ENCODE data around the gene DNAH9. TPM values are rescaled to one million over a fixed set of nuclear protein-coding genes. Genes with fewer than 3 reads are reported as not detected.

The DNAH9 gene
- total RNA-seq, 1 experiment from 2014 or later, result 0.22 TPM

DNA sequence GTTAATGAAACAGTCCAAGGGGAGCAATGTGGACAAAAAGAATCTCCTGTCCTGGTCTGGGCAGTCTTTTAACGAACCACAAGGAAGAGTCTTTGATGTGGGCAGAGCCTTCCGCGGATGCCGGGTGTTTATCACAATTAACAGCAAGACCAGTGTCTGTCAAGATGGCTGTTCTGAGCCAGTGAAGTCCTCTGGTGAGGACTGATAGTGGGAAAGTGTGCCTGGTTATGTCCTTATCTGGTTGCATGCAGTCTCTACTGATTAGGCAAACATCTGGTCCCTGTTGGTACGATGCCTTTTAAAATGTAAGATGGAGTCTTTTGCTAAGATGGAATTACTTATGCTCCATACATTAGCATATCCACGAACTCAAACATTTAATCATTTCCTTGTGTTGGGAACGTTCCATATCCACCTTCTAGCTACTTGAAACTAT, 310.5 kb downstream of the DNAH9 start:
- DNase-seq, result no peak
- Histone ChIP-seq H3K79me2 (ENCODE audit: insufficient read depth, low read length) (no peaks in the 10 kb centered on the region), H4K5ac (ENCODE audit: insufficient read length, low read depth, low read length) (no peak overlapping the region), H4K8ac (replicated peaks; ENCODE audit: insufficient read length, low read depth, low read length) (no peak overlapping the region), H3K4me2 (ENCODE audit: insufficient read depth, insufficient read length, low read length) (no peak overlapping the region), H3K23ac (ENCODE audit: insufficient read length, low read depth, low read length) (no peak overlapping the region), H3K27ac (ENCODE audit: insufficient read length, low read depth, low read length) (no peak overlapping the region), H2BK15ac (ENCODE audit: low read depth, low read length) (no peak overlapping the region), H2AFZ (ENCODE audit: low read length) (no peak overlapping the region), H3K4ac (ENCODE audit: low read depth, low read length) (no peak overlapping the region), H4K20me1 (ENCODE audit: control insufficient read depth, insufficient read depth, insufficient read length) (no peaks in the 10 kb centered on the region), H2AK5ac (ENCODE audit: insufficient read length, low read length) (no peak overlapping the region), H3K9me3 (ENCODE audit: control insufficient read depth, low read depth, low read length) (no peaks in the 10 kb centered on the region), H2BK12ac (ENCODE audit: insufficient read length, low read depth, low read length) (no peak overlapping the region), H2BK5ac (ENCODE audit: insufficient read length, low read length) (no peak overlapping the region), H3K79me1 (ENCODE audit: insufficient read depth, low read depth, low read length, poor library complexity, severe bottlenecking) (no peaks in the 10 kb centered on the region), H2BK120ac (ENCODE audit: low read depth, low read length, poor library complexity, severe bottlenecking) (no peak overlapping the region), H3K27me3 (ENCODE audit: insufficient read depth, low read length) (no peaks in the 10 kb centered on the region), H3K23me2 (ENCODE audit: insufficient read length, low read depth, low read length, poor library complexity, severe bottlenecking) (no peaks in the 10 kb centered on the region), H3K4me1 (ENCODE audit: insufficient read depth, low read length) (no peaks in the 10 kb centered on the region), H3K56ac (ENCODE audit: insufficient read length, low read depth, low read length) (no peak overlapping the region), H3T11ph (ENCODE audit: low read length) (no peak overlapping the region), H3K18ac (ENCODE audit: insufficient read length, low read depth, low read length) (no peak overlapping the region), H3K14ac (ENCODE audit: insufficient read depth, low read length) (no peak overlapping the region), H2BK20ac (ENCODE audit: low read depth, low read length, poor library complexity, severe bottlenecking) (no peak overlapping the region), H3K9ac (ENCODE audit: extremely low read depth, insufficient read length, low read length) (no peak overlapping the region), H4K91ac (ENCODE audit: insufficient read length, low read depth, low read length) (no peak overlapping the region)
- Mint-ChIP-seq H3K27ac (no peak overlapping the region; a peak in 1 of 7 replicates), H3K27me3 (ENCODE audit: low read depth) (no peaks in the 10 kb centered on the region), H3K36me3 (ENCODE audit: insufficient read depth in 1 of 3, low read depth in 3 of 3) (peaks cover 2 to 7% (median 4%) of the 10 kb centered on the region in 3 experiments; a peak in 5 of 7 replicates), H3K4me3 (no peak overlapping the region), H3K9me3 (peaks cover 12% of the 10 kb centered on the region in 2 experiments), H3K4me1 (no peaks in the 10 kb centered on the region)
- WGBS (ENCODE audit: extremely low coverage, insufficient read length, low lambda C conversion rate), result no CpG with 5 or more reads among the region's 7 CpGs
- TF ChIP-seq, protein P1, sequence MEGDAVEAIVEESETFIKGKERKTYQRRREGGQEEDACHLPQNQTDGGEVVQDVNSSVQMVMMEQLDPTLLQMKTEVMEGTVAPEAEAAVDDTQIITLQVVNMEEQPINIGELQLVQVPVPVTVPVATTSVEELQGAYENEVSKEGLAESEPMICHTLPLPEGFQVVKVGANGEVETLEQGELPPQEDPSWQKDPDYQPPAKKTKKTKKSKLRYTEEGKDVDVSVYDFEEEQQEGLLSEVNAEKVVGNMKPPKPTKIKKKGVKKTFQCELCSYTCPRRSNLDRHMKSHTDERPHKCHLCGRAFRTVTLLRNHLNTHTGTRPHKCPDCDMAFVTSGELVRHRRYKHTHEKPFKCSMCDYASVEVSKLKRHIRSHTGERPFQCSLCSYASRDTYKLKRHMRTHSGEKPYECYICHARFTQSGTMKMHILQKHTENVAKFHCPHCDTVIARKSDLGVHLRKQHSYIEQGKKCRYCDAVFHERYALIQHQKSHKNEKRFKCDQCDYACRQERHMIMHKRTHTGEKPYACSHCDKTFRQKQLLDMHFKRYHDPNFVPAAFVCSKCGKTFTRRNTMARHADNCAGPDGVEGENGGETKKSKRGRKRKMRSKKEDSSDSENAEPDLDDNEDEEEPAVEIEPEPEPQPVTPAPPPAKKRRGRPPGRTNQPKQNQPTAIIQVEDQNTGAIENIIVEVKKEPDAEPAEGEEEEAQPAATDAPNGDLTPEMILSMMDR (conservative IDR thresholded peaks at IDR 0.05), result no peak
